Gastroesophageal sphincter (tissue), 3 donors: ENCODE data around the gene PIGL.

Experiments used
- EP300 ChIP-seq: sonication (generic); formaldehyde crosslinking; IDR thresholded peaks from one replicate; pipeline ENCODE4 v1.6.1; 2017; ENCODE audit warnings: antibody characterized with exemption, mild to moderate bottlenecking
- POLR2A ChIP-seq, 2 donors: fragments of 450-650 bp; IDR thresholded peaks; one replicate each; pipeline ENCODE4 v1.6.1; 2017; ENCODE audit warnings: antibody characterized with exemption in 2 of 2, mild to moderate bottlenecking in 2 of 2, moderate library complexity in 1 of 2
- POLR2AphosphoS5 ChIP-seq: sonication (generic); formaldehyde crosslinking; IDR thresholded peaks from one replicate; pipeline ENCODE4 v1.6.1; 2017; ENCODE audit warnings: antibody characterized with exemption
- TF ChIP-seq, protein P1 (sequence below), 4 experiments: fragments of 200-600 bp in 2 of 4; fragments of 450-650 bp in 2 of 4; sonication (generic) in 1 of 4; IDR thresholded peaks; one replicate each; pipeline ENCODE4 v1.5.1; 2017 to 2019; ENCODE audit warnings: antibody characterized with exemption in 4 of 4, mild to moderate bottlenecking in 2 of 4, moderate library complexity in 2 of 4

DNA sequence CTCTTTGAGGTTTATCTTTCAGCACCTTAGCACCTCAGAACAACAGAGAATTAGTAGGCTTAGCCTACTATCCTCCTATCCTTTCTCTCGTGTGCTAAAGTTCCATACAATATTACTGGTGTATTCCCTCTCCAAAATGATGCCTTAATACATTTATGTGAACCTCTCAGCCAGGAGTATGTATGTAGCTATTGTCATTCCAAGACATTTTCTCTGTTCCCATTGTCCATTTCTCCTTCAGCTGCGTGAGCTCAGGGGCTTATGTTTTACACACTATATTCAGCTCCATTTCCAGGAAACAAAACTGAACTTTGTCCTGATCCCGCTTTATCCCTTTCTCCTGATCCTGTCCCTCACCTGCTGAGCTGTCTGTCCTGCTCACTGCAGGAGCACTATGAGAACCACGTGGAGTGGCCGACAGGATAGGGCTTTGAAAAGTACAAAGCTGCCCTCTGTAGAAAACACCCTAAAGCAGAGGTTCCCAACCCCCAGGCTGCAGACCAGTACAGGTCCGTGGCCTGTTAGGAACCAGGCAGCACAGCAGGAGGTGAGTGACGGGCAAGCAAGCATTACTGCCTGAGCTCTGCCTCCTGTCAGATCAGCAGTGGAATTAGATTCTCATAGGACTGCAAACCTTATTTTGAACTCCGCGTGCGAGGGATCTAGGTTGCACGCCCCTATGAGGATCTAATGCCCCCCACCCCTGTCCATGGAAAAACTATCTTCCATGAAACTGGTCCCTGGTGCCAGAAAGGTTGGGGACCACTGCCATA, 80.5 kb downstream of the PIGL start:
- TF ChIP-seq, protein P1, sequence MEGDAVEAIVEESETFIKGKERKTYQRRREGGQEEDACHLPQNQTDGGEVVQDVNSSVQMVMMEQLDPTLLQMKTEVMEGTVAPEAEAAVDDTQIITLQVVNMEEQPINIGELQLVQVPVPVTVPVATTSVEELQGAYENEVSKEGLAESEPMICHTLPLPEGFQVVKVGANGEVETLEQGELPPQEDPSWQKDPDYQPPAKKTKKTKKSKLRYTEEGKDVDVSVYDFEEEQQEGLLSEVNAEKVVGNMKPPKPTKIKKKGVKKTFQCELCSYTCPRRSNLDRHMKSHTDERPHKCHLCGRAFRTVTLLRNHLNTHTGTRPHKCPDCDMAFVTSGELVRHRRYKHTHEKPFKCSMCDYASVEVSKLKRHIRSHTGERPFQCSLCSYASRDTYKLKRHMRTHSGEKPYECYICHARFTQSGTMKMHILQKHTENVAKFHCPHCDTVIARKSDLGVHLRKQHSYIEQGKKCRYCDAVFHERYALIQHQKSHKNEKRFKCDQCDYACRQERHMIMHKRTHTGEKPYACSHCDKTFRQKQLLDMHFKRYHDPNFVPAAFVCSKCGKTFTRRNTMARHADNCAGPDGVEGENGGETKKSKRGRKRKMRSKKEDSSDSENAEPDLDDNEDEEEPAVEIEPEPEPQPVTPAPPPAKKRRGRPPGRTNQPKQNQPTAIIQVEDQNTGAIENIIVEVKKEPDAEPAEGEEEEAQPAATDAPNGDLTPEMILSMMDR (IDR thresholded peaks at IDR 0.05) = no peak
- no peak for TF ChIP-seq POLR2A (IDR thresholded peaks at IDR 0.05)
- TF ChIP-seq POLR2AphosphoS5 = no peak
- TF ChIP-seq EP300 = no peak
